Calu3 (cell line): ENCODE data around the gene SAMD4B. TPM values are rescaled to one million over a fixed set of nuclear protein-coding genes. Genes with fewer than 3 reads are reported as not detected.

Source experiments
- BruUV-seq: library from RNA; stranded (reverse); fragments of 400-500 nt; replicated peaks from 2 replicates; lab custom pipeline; 2021; lab: Mats Ljungman, UMichigan
- CTCF ChIA-PET: fragments of 300-600 bp; sonication (Branson Sonifier 250); formaldehyde crosslinking; loops from one replicate; lab custom pipeline; 2022; ENCODE audit warnings: antibody characterized with exemption; lab: Charles Lee
- DNase-seq: peaks from one replicate; pipeline ENCODE4 v3.0.0; 2022
- H3K27ac Mint-ChIP-seq: one replicate; pipeline ENCODE4 v1.8.0; 2022; ENCODE audit warnings: mixed read lengths; ENCODE audit not compliant: unreplicated experiment
- H3K27me3 Mint-ChIP-seq: one replicate; pipeline ENCODE4 v1.8.0; 2022; ENCODE audit warnings: mixed read lengths; ENCODE audit not compliant: unreplicated experiment
- H3K36me3 Mint-ChIP-seq: one replicate; pipeline ENCODE4 v1.8.0; 2022; ENCODE audit warnings: mild to moderate bottlenecking, moderate library complexity, mixed read lengths; ENCODE audit not compliant: insufficient read depth, unreplicated experiment
- H3K4me1 Mint-ChIP-seq: one replicate; pipeline ENCODE4 v1.8.0; 2022; ENCODE audit warnings: mild to moderate bottlenecking, low read depth, mixed read lengths; ENCODE audit not compliant: unreplicated experiment
- H3K4me3 Mint-ChIP-seq: one replicate; pipeline ENCODE4 v1.8.0; 2022; ENCODE audit warnings: mild to moderate bottlenecking, low read depth, moderate library complexity, mixed read lengths; ENCODE audit not compliant: unreplicated experiment
- H3K9me3 Mint-ChIP-seq: one replicate; pipeline ENCODE4 v1.8.0; 2022; ENCODE audit warnings: low read depth, mixed read lengths; ENCODE audit not compliant: unreplicated experiment
- intact Hi-C: fragments of 100-400 bp; cut with micrococcal nuclease; formaldehyde crosslinking; loops from one replicate; pipeline ENCODE4 v1.10.0; 2022; ENCODE audit not compliant: unreplicated experiment
- total RNA-seq: library from RNA; stranded (reverse); gene quantifications from 2 replicates; pipeline ENCODE4 v1.2.3, GENCODE V29; 2022
- TF ChIP-seq, protein P1 (sequence below): fragments of 200-600 bp; IDR thresholded peaks from one replicate; pipeline ENCODE4 v1.8.0; 2022; ENCODE audit warnings: antibody characterized with exemption; ENCODE audit not compliant: unreplicated experiment

Gene SAMD4B
- total RNA-seq, 1 experiment from 2014 or later = 214 TPM

DNA sequence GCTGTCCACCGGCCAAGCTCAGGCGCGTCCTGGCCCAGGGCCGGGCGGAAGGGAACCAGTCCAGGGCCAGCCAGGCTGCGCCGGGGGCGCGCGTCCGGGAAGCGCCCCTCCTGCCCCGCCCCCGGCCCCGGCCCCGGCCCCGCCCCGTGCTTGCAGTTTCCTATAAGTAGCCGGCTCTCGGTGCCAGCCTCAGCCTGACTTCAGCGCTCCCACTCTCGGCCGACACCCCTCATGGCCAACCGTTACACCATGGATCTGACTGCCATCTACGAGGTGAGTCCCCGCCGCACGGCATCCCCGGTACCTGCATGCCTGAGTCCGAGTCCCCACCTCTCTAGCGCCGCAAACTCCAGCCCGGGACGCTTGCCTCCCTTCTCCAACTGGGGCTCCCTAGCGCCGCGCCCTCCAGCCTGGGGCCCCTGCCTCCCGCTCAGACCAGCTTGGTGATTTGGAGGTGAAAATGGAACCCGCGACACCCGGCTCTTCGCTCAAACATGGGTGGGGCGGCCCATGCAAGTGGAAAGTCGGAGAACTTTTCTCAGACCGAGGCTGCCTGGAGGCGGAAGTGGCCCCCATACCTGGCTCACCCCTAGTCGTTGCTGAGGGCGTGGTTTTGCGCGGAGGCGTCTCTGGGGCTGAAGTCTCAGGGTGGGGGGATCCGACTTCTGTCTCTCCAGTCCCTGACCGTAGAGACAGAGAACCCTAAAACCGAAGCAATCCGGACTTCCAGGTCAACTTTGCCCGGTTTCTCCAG is 64.6 kb downstream of the SAMD4B start, which contains the start of gene ZFP36:
ZFP36 (plus strand) TSS at position 192 of the 754 bp plus-strand sequence; CDS start at position 250, 58 bp downstream.
- Mint-ChIP-seq H3K4me1 (peaks cover 64% of the 10 kb centered on the region), H3K4me3 (peak within 1 kb of the TSS; percentile 77), H3K27ac (peak within 1 kb of the TSS; percentile 94), H3K9me3 (no peaks in the 10 kb centered on the region), H3K36me3 (peaks cover 100% of the 10 kb centered on the region), H3K27me3 (no peaks in the 10 kb centered on the region)
- peak; percentile 92 for DNase-seq
- CTCF ChIA-PET = interaction anchor here (2.4 kb wide), 1 partner anchor 9 kb away, joined by 11 read pairs; no protein-coding TSS in a partner anchor
- intact Hi-C loops = no loop called here
- TF ChIP-seq, protein P1, sequence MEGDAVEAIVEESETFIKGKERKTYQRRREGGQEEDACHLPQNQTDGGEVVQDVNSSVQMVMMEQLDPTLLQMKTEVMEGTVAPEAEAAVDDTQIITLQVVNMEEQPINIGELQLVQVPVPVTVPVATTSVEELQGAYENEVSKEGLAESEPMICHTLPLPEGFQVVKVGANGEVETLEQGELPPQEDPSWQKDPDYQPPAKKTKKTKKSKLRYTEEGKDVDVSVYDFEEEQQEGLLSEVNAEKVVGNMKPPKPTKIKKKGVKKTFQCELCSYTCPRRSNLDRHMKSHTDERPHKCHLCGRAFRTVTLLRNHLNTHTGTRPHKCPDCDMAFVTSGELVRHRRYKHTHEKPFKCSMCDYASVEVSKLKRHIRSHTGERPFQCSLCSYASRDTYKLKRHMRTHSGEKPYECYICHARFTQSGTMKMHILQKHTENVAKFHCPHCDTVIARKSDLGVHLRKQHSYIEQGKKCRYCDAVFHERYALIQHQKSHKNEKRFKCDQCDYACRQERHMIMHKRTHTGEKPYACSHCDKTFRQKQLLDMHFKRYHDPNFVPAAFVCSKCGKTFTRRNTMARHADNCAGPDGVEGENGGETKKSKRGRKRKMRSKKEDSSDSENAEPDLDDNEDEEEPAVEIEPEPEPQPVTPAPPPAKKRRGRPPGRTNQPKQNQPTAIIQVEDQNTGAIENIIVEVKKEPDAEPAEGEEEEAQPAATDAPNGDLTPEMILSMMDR = no peak
- BruUV-seq = TSS peak; percentile 52

DNA sequence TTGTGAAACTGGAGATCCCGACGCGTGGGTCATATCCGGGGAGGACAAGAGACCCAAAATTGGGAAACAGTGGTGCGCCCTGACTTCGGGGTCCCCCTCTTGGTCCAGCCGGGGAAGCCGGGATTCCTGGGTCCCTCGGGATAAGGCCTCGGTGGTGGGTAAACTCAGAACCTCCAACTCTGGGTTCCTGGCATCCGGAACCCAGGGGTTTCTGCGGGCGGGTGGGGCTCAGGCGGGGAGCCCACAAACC is 65.1 kb downstream of the SAMD4B start:
- Mint-ChIP-seq H3K27me3 (no peaks in the 10 kb centered on the region), H3K36me3 (peaks cover 100% of the 10 kb centered on the region), H3K27ac (peak overlapping the region; percentile 94), H3K9me3 (no peaks in the 10 kb centered on the region), H3K4me1 (peaks cover 62% of the 10 kb centered on the region), H3K4me3 (peak overlapping the region; percentile 77)
- CTCF ChIA-PET = interaction anchor here (0.6 to 2.4 kb wide), 3 partner anchors 9 to 16 kb away, joined by 3 to 11 read pairs (median 8); partner anchors contain the start of genes MED29 and PAF1
- TF ChIP-seq, protein P1 = no peak
- no TSS peak for BruUV-seq
- intact Hi-C loops = no loop called here
- DNase-seq = no peak

DNA sequence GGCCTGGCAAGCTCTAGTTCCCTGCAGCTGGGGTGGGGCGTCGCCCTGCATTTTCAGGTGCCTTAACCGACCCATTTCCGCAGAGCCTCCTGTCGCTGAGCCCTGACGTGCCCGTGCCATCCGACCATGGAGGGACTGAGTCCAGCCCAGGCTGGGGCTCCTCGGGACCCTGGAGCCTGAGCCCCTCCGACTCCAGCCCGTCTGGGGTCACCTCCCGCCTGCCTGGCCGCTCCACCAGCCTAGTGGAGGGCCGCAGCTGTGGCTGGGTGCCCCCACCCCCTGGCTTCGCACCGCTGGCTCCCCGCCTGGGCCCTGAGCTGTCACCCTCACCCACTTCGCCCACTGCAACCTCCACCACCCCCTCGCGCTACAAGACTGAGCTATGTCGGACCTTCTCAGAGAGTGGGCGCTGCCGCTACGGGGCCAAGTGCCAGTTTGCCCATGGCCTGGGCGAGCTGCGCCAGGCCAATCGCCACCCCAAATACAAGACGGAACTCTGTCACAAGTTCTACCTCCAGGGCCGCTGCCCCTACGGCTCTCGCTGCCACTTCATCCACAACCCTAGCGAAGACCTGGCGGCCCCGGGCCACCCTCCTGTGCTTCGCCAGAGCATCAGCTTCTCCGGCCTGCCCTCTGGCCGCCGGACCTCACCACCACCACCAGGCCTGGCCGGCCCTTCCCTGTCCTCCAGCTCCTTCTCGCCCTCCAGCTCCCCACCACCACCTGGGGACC is 65.6 kb downstream of the SAMD4B start:
- Mint-ChIP-seq H3K4me1 (peaks cover 57% of the 10 kb centered on the region), H3K36me3 (peaks cover 100% of the 10 kb centered on the region), H3K27ac (peak overlapping the region; percentile 94), H3K9me3 (no peaks in the 10 kb centered on the region), H3K4me3 (peak overlapping the region; percentile 77), H3K27me3 (no peaks in the 10 kb centered on the region)
- CTCF ChIA-PET = interaction anchor here (0.6 to 2.4 kb wide), 3 partner anchors 10 to 17 kb away, joined by 3 to 11 read pairs (median 8); partner anchors contain the start of genes MED29 and PAF1
- DNase-seq = peak; percentile 87
- TF ChIP-seq, protein P1 = no peak
- intact Hi-C loops = no loop called here
- BruUV-seq = no TSS peak

DNA sequence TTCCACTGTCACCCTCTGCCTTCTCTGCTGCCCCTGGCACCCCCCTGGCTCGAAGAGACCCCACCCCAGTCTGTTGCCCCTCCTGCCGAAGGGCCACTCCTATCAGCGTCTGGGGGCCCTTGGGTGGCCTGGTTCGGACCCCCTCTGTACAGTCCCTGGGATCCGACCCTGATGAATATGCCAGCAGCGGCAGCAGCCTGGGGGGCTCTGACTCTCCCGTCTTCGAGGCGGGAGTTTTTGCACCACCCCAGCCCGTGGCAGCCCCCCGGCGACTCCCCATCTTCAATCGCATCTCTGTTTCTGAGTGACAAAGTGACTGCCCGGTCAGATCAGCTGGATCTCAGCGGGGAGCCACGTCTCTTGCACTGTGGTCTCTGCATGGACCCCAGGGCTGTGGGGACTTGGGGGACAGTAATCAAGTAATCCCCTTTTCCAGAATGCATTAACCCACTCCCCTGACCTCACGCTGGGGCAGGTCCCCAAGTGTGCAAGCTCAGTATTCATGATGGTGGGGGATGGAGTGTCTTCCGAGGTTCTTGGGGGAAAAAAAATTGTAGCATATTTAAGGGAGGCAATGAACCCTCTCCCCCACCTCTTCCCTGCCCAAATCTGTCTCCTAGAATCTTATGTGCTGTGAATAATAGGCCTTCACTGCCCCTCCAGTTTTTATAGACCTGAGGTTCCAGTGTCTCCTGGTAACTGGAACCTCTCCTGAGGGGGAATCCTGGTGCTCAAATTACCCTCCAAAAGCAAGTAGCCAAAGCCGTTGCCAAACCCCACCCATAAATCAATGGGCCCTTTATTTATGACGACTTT is 66.4 kb downstream of the SAMD4B start:
- Mint-ChIP-seq H3K36me3 (peaks cover 100% of the 10 kb centered on the region), H3K27me3 (no peaks in the 10 kb centered on the region), H3K27ac (peak overlapping the region; percentile 94), H3K4me3 (peak overlapping the region; percentile 77), H3K9me3 (no peaks in the 10 kb centered on the region), H3K4me1 (peaks cover 52% of the 10 kb centered on the region)
- CTCF ChIA-PET = interaction anchor here (0.7 to 2.4 kb wide), 3 partner anchors 10 to 18 kb away, joined by 3 to 11 read pairs (median 4); partner anchors contain the start of genes MED29 and PAF1
- TF ChIP-seq, protein P1 = no peak
- intact Hi-C loops = no loop called here
- peak; percentile 32 for DNase-seq
- BruUV-seq = TSS peak; percentile 83
